ENCODE measurements around the gene NPPA. TPM values are rescaled to one million over a fixed set of nuclear protein-coding genes. Genes with fewer than 3 reads are reported as not detected.
"Not testable (repeated sequence)": the region's sequence is repeated elsewhere in the genome, so short reads cannot be mapped to it uniquely, and the experiment has no call there.

NPPA gene
- total RNA-seq: not detected in 2 replicates

DNA sequence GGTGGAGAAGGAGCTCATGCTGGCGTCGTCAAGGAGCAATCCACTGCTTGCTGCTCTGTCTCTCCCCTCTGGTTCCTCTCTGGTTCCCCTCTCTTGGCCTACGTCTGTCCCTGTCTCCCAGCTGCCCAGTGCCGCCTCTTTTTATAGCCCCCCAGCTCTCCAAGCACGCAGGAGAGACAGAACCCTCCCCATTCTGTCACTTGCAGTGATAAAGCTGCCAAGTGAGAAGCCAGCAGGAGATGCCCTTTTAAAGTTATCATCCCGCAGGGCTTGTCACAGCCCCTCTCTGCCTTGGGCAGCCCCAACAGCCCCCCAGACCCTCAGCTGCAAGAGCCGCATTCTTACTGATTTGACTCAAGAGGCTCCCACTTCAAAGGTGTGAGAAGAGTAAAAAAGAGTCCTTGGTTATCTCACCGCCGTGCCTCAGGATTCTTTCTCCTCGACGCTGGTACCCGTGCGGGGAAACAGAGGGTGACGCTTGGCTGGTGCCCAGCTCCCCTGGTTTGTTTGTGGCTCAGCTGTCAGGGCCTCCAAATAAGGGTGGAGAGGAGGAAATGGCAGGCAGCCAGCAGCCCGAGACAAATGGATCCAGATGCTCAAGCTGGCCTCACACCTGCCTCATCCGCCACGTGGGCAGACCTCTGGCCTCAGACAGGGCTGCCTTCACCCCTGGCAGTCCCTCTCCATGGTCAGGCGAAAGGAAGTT is at the start of gene NPPA:
TSS of gene NPPA (minus strand) at position 117 of the 706 bp plus-strand sequence. CDS start at position 18, 99 bp downstream.
- Mint-ChIP-seq H3K9me3 (no peaks in the 10 kb centered on the region), H3K27me3 (peaks cover 10% of the 10 kb centered on the region), H3K4me3 (no peak within 1 kb of the TSS), H3K27ac (no peak within 1 kb of the TSS), H3K36me3 (ENCODE audit: low read depth) (peaks cover 10% of the 10 kb centered on the region), H3K4me1 (peaks cover 2% of the 10 kb centered on the region)
- DNase-seq: no peak
- intact Hi-C loops (cut with micrococcal nuclease): no loop called here

DNA sequence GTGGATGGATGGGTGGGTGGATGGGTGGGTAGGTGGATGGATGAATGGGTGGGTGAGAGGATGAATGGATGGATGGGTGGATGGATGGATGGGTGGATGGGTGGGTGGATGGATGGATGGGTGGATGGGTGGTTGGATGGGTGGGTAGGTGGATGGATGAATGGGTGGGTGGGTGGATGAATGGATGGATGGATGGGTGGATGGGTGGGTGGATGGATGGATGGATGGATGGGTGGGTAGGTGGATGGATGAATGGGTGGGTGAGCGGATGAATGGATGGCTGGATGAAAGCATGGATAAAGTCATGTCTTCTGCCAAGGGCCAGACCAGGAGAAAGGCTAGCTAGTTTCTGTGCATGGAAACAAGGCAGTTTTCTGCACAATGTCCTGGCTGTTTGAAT is 46.9 kb upstream of the NPPA start:
- intact Hi-C loops (cut with micrococcal nuclease): loop anchor here (1.0 kb wide), 1 partner anchor 56 kb away; no protein-coding TSS in a partner anchor
- H3K27me3 Mint-ChIP-seq: peaks cover 36% of the 10 kb centered on the region
- H3K4me3 Mint-ChIP-seq; DNase-seq; H3K4me1 Mint-ChIP-seq; H3K27ac Mint-ChIP-seq; H3K9me3 Mint-ChIP-seq; H3K36me3 Mint-ChIP-seq (ENCODE audit: low read depth): not testable (repeated sequence)

DNA sequence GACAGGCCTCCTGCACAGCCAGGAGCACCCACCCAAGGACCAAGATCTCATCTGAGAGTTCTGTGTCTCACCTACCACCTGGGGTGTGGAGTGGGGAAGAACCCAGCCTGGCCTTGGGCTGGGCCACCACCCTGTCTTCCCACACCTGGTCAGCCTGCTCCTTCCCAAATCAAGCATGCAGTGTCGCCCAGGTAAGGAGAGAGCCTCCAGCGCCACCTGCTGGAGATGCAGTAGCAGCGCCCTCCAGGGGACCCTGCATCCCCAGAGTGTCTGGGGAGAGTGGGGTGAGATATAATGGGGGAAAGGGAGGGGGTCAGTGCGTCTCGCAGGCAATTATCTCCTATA is 46.3 kb upstream of the NPPA start:
- Mint-ChIP-seq H3K27ac (peak overlapping the region; percentile 12), H3K36me3 (ENCODE audit: low read depth) (no peaks in the 10 kb centered on the region), H3K4me1 (no peaks in the 10 kb centered on the region), H3K9me3 (no peaks in the 10 kb centered on the region), H3K4me3 (no peak overlapping the region), H3K27me3 (peaks cover 30% of the 10 kb centered on the region)
- intact Hi-C loops (cut with micrococcal nuclease): loop anchor here (1.0 kb wide), 1 partner anchor 56 kb away; no protein-coding TSS in a partner anchor
- DNase-seq: peak; percentile 92

DNA sequence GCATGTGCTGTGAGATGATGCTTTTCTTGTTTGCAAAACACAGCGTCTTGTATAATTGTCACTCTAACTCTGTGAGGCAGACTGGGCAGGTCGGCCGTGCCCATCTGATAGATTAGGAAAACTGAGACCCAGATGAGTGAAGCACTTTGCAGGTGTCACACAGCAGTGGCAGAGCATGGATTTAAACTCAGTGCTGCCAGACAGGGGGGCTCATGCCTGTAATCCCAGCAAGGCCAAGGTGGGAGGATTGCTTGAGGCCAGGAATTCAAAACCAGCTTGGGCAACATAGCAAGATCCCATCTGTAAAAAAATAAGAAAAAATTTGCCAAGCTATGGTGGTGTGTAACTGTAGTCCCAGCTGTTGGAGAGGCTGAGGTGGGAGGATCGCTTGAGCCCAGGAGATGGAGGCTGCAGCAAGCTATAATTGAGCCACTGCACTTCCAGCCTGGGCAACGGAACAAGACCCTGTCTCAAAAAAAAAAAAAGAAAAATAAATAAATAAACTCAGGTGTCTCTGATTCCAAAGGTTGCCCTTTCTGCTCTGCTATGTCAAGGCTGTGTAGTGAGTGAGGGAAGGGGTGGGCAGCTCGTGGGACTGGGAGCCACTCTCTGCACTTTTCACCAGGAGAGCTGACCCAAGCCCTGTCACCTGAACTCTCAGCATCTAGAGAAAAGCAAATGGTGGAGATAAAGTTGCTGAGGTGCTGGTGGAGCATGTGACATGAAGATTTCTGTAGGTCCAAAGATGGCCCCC is 44.0 kb upstream of the NPPA start:
- DNase-seq: no peak
- H3K27me3 Mint-ChIP-seq: peaks cover 17% of the 10 kb centered on the region
- no peaks in the 10 kb centered on the region for H3K9me3 Mint-ChIP-seq
- intact Hi-C loops (cut with micrococcal nuclease): no loop called here
- H3K4me1 Mint-ChIP-seq: no peaks in the 10 kb centered on the region
- no peak overlapping the region for H3K27ac Mint-ChIP-seq
- H3K36me3 Mint-ChIP-seq (ENCODE audit: low read depth): no peaks in the 10 kb centered on the region
- no peak overlapping the region for H3K4me3 Mint-ChIP-seq

DNA sequence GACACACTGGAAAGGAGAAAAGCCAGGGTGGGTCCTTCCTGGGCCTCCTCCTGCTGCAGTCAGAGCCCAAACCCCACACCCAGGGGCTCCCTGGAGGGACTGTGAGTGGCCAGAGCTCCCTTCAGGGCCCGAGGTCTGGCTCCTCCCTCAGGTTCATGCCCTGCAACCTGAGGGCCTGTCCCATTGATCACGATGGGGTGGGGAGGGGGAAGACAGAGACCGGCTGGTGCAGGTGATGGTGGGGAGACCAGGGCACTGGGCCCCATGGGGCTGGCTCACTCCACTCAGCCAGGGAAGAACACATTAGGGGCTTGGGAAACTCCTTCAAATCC is 41.3 kb upstream of the NPPA start:
- H3K4me3 Mint-ChIP-seq: no peak overlapping the region
- H3K27ac Mint-ChIP-seq: no peak overlapping the region
- intact Hi-C loops (cut with micrococcal nuclease): no loop called here
- H3K9me3 Mint-ChIP-seq: no peaks in the 10 kb centered on the region
- H3K36me3 Mint-ChIP-seq (ENCODE audit: low read depth): no peaks in the 10 kb centered on the region
- DNase-seq: no peak
- H3K27me3 Mint-ChIP-seq: peaks cover 8% of the 10 kb centered on the region
- peaks cover 3% of the 10 kb centered on the region for H3K4me1 Mint-ChIP-seq

DNA sequence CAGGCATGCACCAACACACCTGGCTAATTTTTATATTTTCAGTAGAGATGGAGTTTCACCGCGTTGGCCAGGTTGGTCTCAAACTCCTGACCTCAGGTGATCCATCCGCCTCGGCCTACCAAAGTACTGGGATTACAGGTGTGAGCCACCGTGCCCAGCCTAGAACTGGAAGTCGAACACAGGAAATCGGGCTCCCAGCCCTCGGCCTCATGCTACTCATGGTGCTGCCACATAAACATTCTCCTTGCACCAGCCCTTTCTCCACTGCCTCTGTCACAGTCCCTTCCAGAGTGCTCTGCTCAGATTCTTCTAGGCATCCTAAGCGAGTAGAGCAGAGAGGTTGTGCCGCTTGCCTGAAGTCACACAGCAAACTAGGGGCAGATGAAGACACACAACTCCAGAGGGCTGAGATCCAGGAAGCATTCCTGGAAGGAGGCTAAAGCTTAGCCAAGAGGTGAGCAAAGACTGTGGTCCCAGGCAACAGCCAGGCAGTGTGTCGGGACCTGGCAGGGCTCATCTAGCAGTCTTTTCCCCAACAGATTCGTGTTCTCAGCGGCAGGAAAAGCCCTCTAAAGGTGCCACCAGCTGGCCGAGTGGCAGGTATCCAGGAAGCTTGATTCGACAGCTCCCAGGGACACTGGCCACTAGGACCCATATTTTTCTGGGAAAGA is 40.8 kb upstream of the NPPA start:
- intact Hi-C loops (cut with micrococcal nuclease): no loop called here
- Mint-ChIP-seq H3K36me3 (ENCODE audit: low read depth) (no peaks in the 10 kb centered on the region), H3K27ac (no peak overlapping the region), H3K9me3 (no peaks in the 10 kb centered on the region), H3K4me3 (no peak overlapping the region), H3K27me3 (peaks cover 6% of the 10 kb centered on the region), H3K4me1 (peaks cover 3% of the 10 kb centered on the region)
- DNase-seq: no peak

DNA sequence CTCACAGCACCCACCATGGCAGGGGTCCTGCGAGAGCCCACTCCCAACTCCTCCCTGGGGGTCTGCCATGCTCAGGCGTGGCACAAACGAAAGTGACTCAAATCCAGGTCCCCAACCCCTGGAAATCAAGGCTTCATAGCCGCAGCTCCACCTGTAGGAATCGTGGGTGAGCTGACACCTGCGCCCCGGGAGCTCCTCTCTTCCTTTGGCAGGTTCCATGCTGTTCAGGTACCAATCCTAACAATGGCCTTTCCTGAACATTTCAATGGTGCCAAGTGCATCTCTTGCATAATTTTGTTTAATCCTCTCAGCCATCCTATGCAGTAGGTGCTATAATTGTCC is 40.1 kb upstream of the NPPA start:
- Mint-ChIP-seq H3K36me3 (ENCODE audit: low read depth) (no peaks in the 10 kb centered on the region), H3K9me3 (no peaks in the 10 kb centered on the region), H3K4me3 (no peak overlapping the region), H3K27me3 (peaks cover 3% of the 10 kb centered on the region), H3K4me1 (peaks cover 5% of the 10 kb centered on the region), H3K27ac (no peak overlapping the region)
- intact Hi-C loops (cut with micrococcal nuclease): no loop called here
- DNase-seq: no peak

DNA sequence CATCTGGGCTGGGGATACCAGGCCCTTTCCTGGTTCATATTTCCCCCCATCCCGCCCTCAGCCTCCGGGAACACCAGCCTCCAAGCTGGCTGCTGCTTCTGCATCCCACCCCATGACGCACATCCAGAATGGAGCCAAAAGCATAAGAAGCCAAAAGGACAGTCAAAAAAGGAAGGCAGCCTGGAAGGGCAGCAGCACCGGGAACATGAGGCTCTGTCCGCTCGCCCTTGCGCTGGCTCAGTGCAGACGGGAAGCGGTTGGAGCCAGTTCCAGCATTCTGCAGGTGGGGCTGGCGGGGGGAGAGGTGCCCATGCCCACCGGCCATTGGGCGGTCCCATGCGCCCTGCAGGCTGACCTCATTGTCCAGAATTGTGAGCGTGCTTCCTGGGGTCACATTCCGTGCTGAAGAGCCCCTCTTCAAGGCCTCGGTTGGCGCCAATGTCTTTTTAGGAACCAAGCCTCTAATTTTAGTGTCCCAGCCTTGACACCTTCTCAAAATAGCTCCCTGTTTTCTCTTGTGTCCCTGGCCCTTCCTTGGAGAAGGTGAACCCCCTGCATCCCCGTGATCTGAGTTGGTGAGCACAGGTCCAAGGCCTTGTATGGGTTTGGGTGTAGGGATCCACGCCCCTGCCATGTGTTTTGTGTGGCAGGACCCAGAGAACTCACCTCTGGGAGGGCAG is 39.5 kb upstream of the NPPA start:
- Mint-ChIP-seq H3K36me3 (ENCODE audit: low read depth) (no peaks in the 10 kb centered on the region), H3K27ac (no peak overlapping the region), H3K4me3 (no peak overlapping the region), H3K4me1 (peaks cover 5% of the 10 kb centered on the region), H3K9me3 (no peaks in the 10 kb centered on the region), H3K27me3 (peaks cover 3% of the 10 kb centered on the region)
- no peak for DNase-seq
- intact Hi-C loops (cut with micrococcal nuclease): no loop called here

DNA sequence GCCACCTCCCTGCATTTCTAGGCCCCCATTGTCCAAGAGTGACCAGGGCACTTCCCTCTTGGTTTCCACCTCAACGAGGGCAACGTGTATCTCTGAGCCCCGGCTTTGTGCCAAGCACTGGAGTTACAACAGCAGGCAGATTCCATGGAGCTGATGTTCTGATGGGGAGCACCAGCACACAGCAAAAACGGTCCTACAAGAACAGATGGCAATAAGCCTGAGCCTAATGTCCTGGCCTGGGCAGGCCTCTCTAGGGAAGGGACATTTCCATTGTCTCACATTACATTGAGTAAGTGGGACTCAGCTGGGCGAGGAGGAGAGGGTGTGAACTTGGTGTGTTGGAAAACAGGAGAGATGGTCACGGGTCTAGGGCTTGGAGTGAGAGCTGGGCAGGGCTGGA is 38.3 kb upstream of the NPPA start:
- Mint-ChIP-seq H3K36me3 (ENCODE audit: low read depth) (no peaks in the 10 kb centered on the region), H3K4me3 (no peak overlapping the region), H3K4me1 (peaks cover 5% of the 10 kb centered on the region), H3K27me3 (peaks cover under 1% of the 10 kb centered on the region), H3K9me3 (no peaks in the 10 kb centered on the region), H3K27ac (no peak overlapping the region)
- intact Hi-C loops (cut with micrococcal nuclease): no loop called here
- no peak for DNase-seq

DNA sequence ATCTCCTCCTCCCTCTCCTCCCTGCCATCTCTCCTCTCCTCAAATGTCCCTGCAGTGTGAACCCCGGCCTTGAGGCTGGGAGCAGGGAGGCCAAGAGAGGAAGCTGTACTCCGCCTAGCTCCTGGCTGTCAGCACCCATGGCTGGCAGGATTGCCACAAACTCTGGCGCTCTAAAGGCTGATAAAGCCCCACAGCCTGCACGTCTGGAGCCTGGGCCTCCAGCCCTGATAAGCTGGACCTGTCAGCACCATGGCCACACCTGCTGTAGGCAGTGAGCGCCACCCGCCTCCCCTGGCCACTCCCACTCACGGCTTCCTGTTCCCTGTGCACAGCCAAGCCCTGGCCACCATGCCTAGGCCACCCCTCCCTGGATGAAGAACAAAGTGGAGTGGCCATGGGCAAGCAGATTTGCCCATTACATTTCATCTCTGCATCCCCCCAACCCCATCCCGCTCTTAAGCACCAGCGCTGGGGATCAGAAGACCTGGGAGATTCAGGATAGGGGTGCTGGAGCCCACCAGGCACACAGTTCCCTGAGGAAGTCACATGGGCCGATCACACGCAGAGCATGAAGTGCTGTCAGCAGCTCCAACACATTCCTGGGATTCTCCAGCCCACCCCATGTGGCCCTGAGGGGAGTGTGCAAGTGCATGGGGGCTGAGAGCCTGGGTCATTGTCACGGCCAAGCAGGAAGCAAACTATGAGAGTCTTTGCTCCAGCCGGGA is 35.4 kb upstream of the NPPA start:
- H3K27me3 Mint-ChIP-seq: no peaks in the 10 kb centered on the region
- H3K4me3 Mint-ChIP-seq: no peak overlapping the region
- H3K27ac Mint-ChIP-seq: no peak overlapping the region
- no peaks in the 10 kb centered on the region for H3K9me3 Mint-ChIP-seq
- peaks cover 5% of the 10 kb centered on the region for H3K4me1 Mint-ChIP-seq
- intact Hi-C loops (cut with micrococcal nuclease): no loop called here
- peak; percentile 66 for DNase-seq
- no peaks in the 10 kb centered on the region for H3K36me3 Mint-ChIP-seq (ENCODE audit: low read depth)

DNA sequence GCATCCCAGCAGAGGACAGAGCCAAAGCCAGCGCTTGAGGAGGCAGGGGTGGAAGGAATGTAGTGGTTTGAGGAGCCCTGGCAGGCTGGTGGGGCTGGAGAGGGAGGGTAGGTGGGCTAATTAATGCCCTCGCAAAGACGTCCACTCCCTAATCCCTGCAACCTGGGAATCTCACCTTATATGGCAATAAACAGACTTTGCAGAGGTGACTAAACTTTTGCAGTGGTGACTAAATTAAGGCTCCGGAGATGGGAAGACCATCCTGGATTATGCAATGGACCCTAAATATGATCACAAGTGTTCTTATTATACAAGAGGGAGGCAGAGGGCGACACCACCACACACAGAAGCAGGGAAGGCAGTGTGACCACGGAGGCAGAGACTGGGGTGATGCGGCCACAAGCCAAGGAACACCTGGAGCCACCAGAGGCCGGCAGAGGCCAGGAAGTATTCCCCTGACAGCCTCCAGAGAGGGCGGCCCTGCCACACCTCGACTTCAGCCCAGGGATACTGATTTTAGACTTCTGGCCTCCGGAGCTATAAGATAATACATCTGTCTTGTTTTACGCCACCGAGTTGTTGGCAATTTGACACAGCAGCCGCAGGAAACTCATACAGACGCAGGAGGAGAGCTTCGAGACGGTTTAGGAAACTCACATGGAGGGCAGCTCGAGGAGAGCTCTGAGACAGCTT is 34.3 kb upstream of the NPPA start:
- no peak for DNase-seq
- intact Hi-C loops (cut with micrococcal nuclease): no loop called here
- no peak overlapping the region for H3K27ac Mint-ChIP-seq
- H3K9me3 Mint-ChIP-seq: no peaks in the 10 kb centered on the region
- H3K4me1 Mint-ChIP-seq: peaks cover 5% of the 10 kb centered on the region
- H3K27me3 Mint-ChIP-seq: no peaks in the 10 kb centered on the region
- no peaks in the 10 kb centered on the region for H3K36me3 Mint-ChIP-seq (ENCODE audit: low read depth)
- H3K4me3 Mint-ChIP-seq: no peak overlapping the region

DNA sequence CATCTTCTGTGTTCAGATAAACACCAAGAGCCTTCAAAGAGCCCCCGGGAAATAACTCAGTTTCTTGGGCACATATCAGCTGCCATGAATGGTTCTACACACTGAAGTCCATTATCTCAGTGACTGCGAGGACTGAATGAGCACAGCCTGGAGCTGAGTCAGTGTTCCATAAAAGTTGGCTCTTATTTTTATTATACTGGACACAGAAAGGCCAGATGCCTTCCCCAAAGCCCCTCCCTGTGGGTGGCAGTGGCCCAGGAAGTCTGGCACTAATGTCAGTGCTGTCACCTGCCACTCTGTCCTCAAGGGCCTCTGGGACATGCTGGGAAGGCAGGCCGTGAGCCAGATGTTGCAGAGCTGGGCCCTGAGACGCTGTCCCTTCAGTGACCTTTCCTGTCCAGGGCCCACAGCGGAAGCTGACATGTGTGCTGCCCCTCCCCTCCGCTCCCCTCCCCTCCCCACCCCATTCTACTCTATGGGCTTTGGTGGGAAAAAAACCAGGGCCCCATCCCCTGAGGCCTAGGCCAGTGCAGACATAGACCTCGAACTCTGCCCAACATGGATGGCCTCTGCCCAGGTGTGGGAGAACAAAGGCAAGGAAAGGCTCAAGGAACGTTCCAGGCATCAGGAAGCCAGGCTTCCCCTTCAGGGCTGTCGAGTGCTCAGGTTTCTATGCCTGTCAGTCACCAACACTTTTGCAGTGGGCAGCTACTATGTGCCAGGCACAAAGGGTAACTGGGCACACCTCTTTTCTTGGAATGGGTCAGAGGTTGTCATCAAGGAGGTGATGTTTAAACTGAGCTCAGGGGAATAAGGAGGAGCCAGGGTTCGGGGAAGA is 33.5 kb upstream of the NPPA start:
- DNase-seq: no peak
- H3K36me3 Mint-ChIP-seq (ENCODE audit: low read depth): no peaks in the 10 kb centered on the region
- no peak overlapping the region for H3K4me3 Mint-ChIP-seq
- H3K27ac Mint-ChIP-seq: no peak overlapping the region
- peaks cover 4% of the 10 kb centered on the region for H3K27me3 Mint-ChIP-seq
- intact Hi-C loops (cut with micrococcal nuclease): no loop called here
- H3K4me1 Mint-ChIP-seq: peaks cover 2% of the 10 kb centered on the region
- no peaks in the 10 kb centered on the region for H3K9me3 Mint-ChIP-seq

Measured in activated CD4-positive, alpha-beta T cell treated with anti-CD3 and anti-CD28 coated beads, Interleukin-2, amount 10 ng/mL, durations not matched to agents 24 days and 14 days (primary cell).